Endothelial cell of umbilical vein (primary cell): ENCODE measurements around the gene CMTR1. TPM values are rescaled to one million over a fixed set of nuclear protein-coding genes. Genes with fewer than 3 reads are reported as not detected.

Source experiments
- BruUV-seq: library from RNA; stranded (reverse); fragments of 400-500 nt; replicated peaks from 2 replicates; lab custom pipeline; 2021; lab: Mats Ljungman, UMichigan
- CTCF ChIA-PET: fragments of 300-600, 350-600 bp; sonication (Branson Sonifier 250); formaldehyde crosslinking; loops from one replicate; lab custom pipeline; 2021; ENCODE audit warnings: antibody characterized with exemption, inconsistent platforms; lab: Charles Lee
- POLR2A ChIA-PET: fragments of 300-600, 350-600 bp; sonication (Branson Sonifier 250); formaldehyde crosslinking; loops from one replicate; lab custom pipeline; 2021; ENCODE audit warnings: antibody characterized with exemption, inconsistent platforms; lab: Charles Lee
- DNase-seq: peaks from one replicate; pipeline ENCODE4 v3.0.0-alpha.2; 2011; ENCODE audit warnings: low read depth, low spot score
- FAIRE-seq: peaks from 2 replicates; lab custom pipeline; 2011; peaks lifted over from hg19 to GRCh38; lab: Jason Lieb, UNC
- H2AFZ ChIP-seq: 2 replicates; pipeline ENCODE4 v1.6.0; 2012; ENCODE audit warnings: low read depth, low read length, control low read depth, inconsistent platforms
- H3K27ac ChIP-seq: 2 replicates; pipeline ENCODE4 v1.5.1; 2011; ENCODE audit warnings: low read depth, mild to moderate bottlenecking, control low read depth, low read length, moderate library complexity; ENCODE audit not compliant: insufficient read depth
- H3K27me3 ChIP-seq, 2 experiments: 2 replicates each; pipeline versions ENCODE4 v1.6.0 to v1.6.1; 2011; ENCODE audit warnings: low read length in 2 of 2, mixed read lengths in 1 of 2; ENCODE audit not compliant: control insufficient read depth in 2 of 2, insufficient read depth in 2 of 2
- H3K36me3 ChIP-seq, 2 experiments: 2 replicates in 1 of 2; 3 replicates in 1 of 2; pipeline ENCODE4 v1.5.1; 2011; ENCODE audit warnings: low read length in 2 of 2, mild to moderate bottlenecking in 1 of 2, moderate library complexity in 1 of 2; ENCODE audit not compliant: control insufficient read depth in 2 of 2, insufficient read depth in 2 of 2; ENCODE audit errors: extremely low read depth in 1 of 2
- H3K4me1 ChIP-seq: 3 replicates; pipeline ENCODE4 v1.5.1; 2011; ENCODE audit warnings: mild to moderate bottlenecking, low read length; ENCODE audit not compliant: control insufficient read depth, insufficient read depth; ENCODE audit errors: extremely low read depth
- H3K4me2 ChIP-seq: 2 replicates; pipeline ENCODE4 v1.6.1; 2011; ENCODE audit warnings: low read length, control low read depth, mixed read lengths; ENCODE audit not compliant: insufficient read depth
- H3K4me3 ChIP-seq, 3 experiments: fragments of 200-600 bp in 1 of 3; sonication (generic), shearing (Covaris generic) in 1 of 3; replicated peaks in 1 of 3; 2 replicates each; pipeline ENCODE4 v1.5.1; 2011 to 2016; ENCODE audit warnings: control low read depth in 3 of 3, low read length in 3 of 3, mild to moderate bottlenecking in 2 of 3, inconsistent platforms in 1 of 3, low read depth in 1 of 3, moderate library complexity in 1 of 3; ENCODE audit not compliant: insufficient read depth in 1 of 3
- H3K79me2 ChIP-seq: 2 replicates; pipeline ENCODE4 v1.6.0; 2012; ENCODE audit warnings: low read length, inconsistent platforms; ENCODE audit not compliant: control insufficient read depth, insufficient read depth
- H3K9ac ChIP-seq: replicated peaks from 2 replicates; pipeline ENCODE3; 2011; ENCODE audit warnings: low read length, control low read depth; ENCODE audit not compliant: insufficient read depth; ENCODE audit errors: extremely low read depth
- H3K9me1 ChIP-seq: replicated peaks from 3 replicates; pipeline ENCODE4 v1.6.0; 2011; ENCODE audit warnings: mild to moderate bottlenecking, low read length; ENCODE audit not compliant: control insufficient read depth, insufficient read depth; ENCODE audit errors: extremely low read depth
- H3K9me3 ChIP-seq: replicated peaks from 2 replicates; pipeline ENCODE4 v1.5.1; 2012; ENCODE audit warnings: low read length, inconsistent platforms; ENCODE audit not compliant: control insufficient read depth, insufficient read depth
- H4K20me1 ChIP-seq: replicated peaks from 2 replicates; pipeline ENCODE3; 2011; ENCODE audit warnings: mild to moderate bottlenecking, low read length; ENCODE audit not compliant: control insufficient read depth, insufficient read depth; ENCODE audit errors: extremely low read depth
- EZH2 ChIP-seq: IDR thresholded peaks from 2 replicates; pipeline ENCODE4 v1.6.1; 2012; ENCODE audit warnings: borderline replicate concordance, low read depth, mild to moderate bottlenecking, moderate library complexity, low read length, inconsistent platforms; ENCODE audit not compliant: severe bottlenecking
- GATA2 ChIP-seq: IDR thresholded peaks from 2 replicates; pipeline ENCODE4 v1.7.0; 2011; ENCODE audit warnings: low read depth, mild to moderate bottlenecking, moderate library complexity, mixed read lengths, low read length; ENCODE audit not compliant: insufficient read length, insufficient read depth
- JUN ChIP-seq: IDR thresholded peaks from 2 replicates; pipeline ENCODE4 v1.6.1; 2011; ENCODE audit warnings: borderline replicate concordance, low read depth; ENCODE audit not compliant: insufficient read length, insufficient read depth
- MYC ChIP-seq: IDR thresholded peaks from one replicate; pipeline ENCODE4 v1.6.1; 2011; ENCODE audit warnings: mild to moderate bottlenecking, low read depth, low read length
- POLR2A ChIP-seq: IDR thresholded peaks from 2 replicates; pipeline ENCODE4 v1.6.1; 2012; ENCODE audit warnings: low read depth, mild to moderate bottlenecking, control low read depth, low read length
- POLR2AphosphoS5 ChIP-seq: IDR thresholded peaks from 2 replicates; pipeline ENCODE4 v1.6.1; 2012; ENCODE audit warnings: low read depth, mild to moderate bottlenecking, control low read depth, low read length, moderate library complexity; ENCODE audit not compliant: insufficient read depth
- dilution Hi-C: fragments of 300-500 bp; cut with MboI; formaldehyde crosslinking; loops from one replicate; pipeline ENCODE4 v1.15.0; 2019; ENCODE audit warnings: low sequenced_read_pairs; ENCODE audit not compliant: extremely low pct_ligation_motif_present
- intact Hi-C: fragments of 100-400 bp; cut with micrococcal nuclease; formaldehyde crosslinking; loops from one replicate; pipeline ENCODE4 v1.10.0; 2022
- polyA plus RNA-seq, 4 experiments: library from polyadenylated mRNA; depleted of rRNA in 3 of 4; stranded (reverse) in 3 of 4; unstranded in 1 of 4; fragments of >200 nt; gene quantifications; 2 replicates each; pipeline versions ENCODE4 v1.2.1 to v1.2.3, GENCODE V29; 2011 to 2012; ENCODE audit warnings: missing spikeins in 1 of 4
- total RNA-seq: library from RNA; stranded (reverse); gene quantifications from 2 replicates; pipeline ENCODE4 v1.2.3, GENCODE V29; 2021
- TF ChIP-seq, protein P1 (sequence below): IDR thresholded peaks from 2 replicates; pipeline ENCODE4 v1.6.1; 2011; ENCODE audit not compliant: insufficient read depth, insufficient read length

The CMTR1 gene
- total and polyA plus RNA-seq, 2 donors (not counting 3 experiments of a cell fraction or from before 2014, with no cell fraction given) = 19.5 to 38.0 TPM

DNA sequence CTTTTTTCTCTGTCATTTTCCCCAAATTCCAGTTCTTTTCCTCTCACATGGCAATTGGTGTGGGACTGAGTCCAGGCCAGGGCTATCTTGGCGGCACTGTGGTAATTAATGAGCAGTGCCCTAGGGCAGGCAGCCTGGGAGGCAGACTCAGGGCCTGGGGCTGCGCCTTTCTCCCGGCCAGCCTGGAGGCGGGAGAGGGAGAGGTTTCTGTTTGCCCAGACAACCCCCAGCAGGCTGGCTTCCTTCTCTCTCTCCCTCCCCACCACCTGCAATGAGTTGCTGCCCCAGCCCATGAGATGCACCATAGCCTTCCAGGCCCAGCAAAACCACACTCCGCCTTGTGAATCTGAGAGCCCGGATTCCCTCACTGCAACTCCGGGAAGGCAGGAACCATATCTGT is 81.8 kb downstream of the CMTR1 start:
- intact Hi-C loops (no loop called here), dilution Hi-C loops (no loop called here)
- H3K9me1 ChIP-seq = no peaks in the 10 kb centered on the region
- no peak overlapping the region for H3K9ac ChIP-seq
- no peak overlapping the region for H3K4me3 ChIP-seq
- ChIA-PET CTCF (no interaction called here), POLR2A (no interaction called here)
- no peaks in the 10 kb centered on the region for H3K79me2 ChIP-seq
- H3K27ac ChIP-seq = no peak overlapping the region
- DNase-seq = no peak
- H3K4me1 ChIP-seq = no peaks in the 10 kb centered on the region
- no peaks in the 10 kb centered on the region for H3K36me3 ChIP-seq
- H2AFZ ChIP-seq = no peak overlapping the region
- H4K20me1 ChIP-seq = no peaks in the 10 kb centered on the region
- no peak for FAIRE-seq
- peaks cover 25 to 36% of the 10 kb centered on the region in 2 experiments for H3K27me3 ChIP-seq
- TF ChIP-seq GATA2 (no peak), JUN (no peak), EZH2 (no peak), MYC (no peak), POLR2AphosphoS5 (no peak), POLR2A (no peak)
- TF ChIP-seq, protein P1, sequence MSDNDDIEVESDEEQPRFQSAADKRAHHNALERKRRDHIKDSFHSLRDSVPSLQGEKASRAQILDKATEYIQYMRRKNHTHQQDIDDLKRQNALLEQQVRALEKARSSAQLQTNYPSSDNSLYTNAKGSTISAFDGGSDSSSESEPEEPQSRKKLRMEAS = no peak
- no peaks in the 10 kb centered on the region for H3K9me3 ChIP-seq
- no peak overlapping the region for H3K4me2 ChIP-seq
- BruUV-seq = no TSS peak

DNA sequence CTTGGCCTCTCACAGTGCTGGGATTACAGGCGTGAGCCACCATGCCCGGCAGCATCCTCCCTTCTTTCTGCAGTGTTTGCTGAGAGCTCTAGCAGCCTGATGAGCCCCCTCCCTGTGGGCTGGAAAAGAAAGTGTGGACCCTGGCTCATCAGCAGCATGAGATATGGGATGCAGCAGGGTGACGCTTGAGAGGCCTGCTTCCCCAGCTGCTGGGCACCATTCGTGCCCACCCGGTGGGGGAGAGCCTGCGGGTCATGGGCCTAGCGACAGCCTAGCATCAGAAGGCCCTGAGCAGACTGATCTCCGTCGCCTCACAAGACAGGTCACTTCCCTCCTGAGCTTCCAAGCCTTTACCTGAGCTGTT is 82.7 kb downstream of the CMTR1 start:
- Histone ChIP-seq H3K36me3 (no peaks in the 10 kb centered on the region), H3K79me2 (no peaks in the 10 kb centered on the region), H3K4me3 (no peak overlapping the region), H3K27ac (no peak overlapping the region), H3K4me1 (no peaks in the 10 kb centered on the region), H3K9me3 (no peaks in the 10 kb centered on the region), H4K20me1 (no peaks in the 10 kb centered on the region), H2AFZ (no peak overlapping the region), H3K9ac (no peak overlapping the region), H3K4me2 (no peak overlapping the region), H3K27me3 (peaks cover 25 to 34% of the 10 kb centered on the region in 2 experiments), H3K9me1 (no peaks in the 10 kb centered on the region)
- intact Hi-C loops (no loop called here), dilution Hi-C loops (no loop called here)
- DNase-seq (no peak), FAIRE-seq (no peak)
- ChIA-PET POLR2A (interaction anchor here (0.7 kb wide), 1 partner anchor 12 kb away, joined by 4 read pairs; no protein-coding TSS in a partner anchor), CTCF (interaction anchor here (1.4 kb wide), 1 partner anchor 9 kb away, joined by 3 read pairs; no protein-coding TSS in a partner anchor)
- no TSS peak for BruUV-seq
- TF ChIP-seq POLR2A (no peak), MYC (no peak)
